Activated CD4-positive, alpha-beta T cell treated with anti-CD3 and anti-CD28 coated beads for 36 hours (primary cell): ENCODE results near the gene TLN1. TPM values are rescaled to one million over a fixed set of nuclear protein-coding genes. Genes with fewer than 3 reads are reported as not detected.

Experiments used
- ATAC-seq: fragments of 200-7000 bp; cut with Tn5 transposase; one replicate; pipeline ENCODE4 v1.10.0; 2021; ENCODE audit warnings: mild to moderate bottlenecking, moderate library complexity
- CTCF ChIA-PET: fragments of 350-600 bp; sonication (Branson Sonifier 250); formaldehyde crosslinking; loops from one replicate; lab custom pipeline; 2021; ENCODE audit warnings: antibody characterized with exemption; lab: Charles Lee
- POLR2A ChIA-PET: fragments of 350-600 bp; sonication (Branson Sonifier 250); formaldehyde crosslinking; loops from one replicate; lab custom pipeline; 2021; ENCODE audit warnings: antibody characterized with exemption, inconsistent platforms; lab: Charles Lee
- DNase-seq: peaks from one replicate; pipeline ENCODE4 v3.0.0-alpha.2; 2020
- H3K27ac Mint-ChIP-seq: one replicate; pipeline ENCODE4 v1.8.0; 2021; ENCODE audit warnings: mixed read lengths
- H3K27me3 Mint-ChIP-seq: one replicate; pipeline ENCODE4 v1.8.0; 2021; ENCODE audit warnings: mixed read lengths
- H3K36me3 Mint-ChIP-seq: one replicate; pipeline ENCODE4 v1.8.0; 2021; ENCODE audit warnings: low read depth, mixed read lengths
- H3K4me1 Mint-ChIP-seq: one replicate; pipeline ENCODE4 v1.8.0; 2021; ENCODE audit warnings: mixed read lengths
- H3K4me3 Mint-ChIP-seq: one replicate; pipeline ENCODE4 v1.8.0; 2021; ENCODE audit warnings: mild to moderate bottlenecking, moderate library complexity, mixed read lengths
- H3K9me3 Mint-ChIP-seq: one replicate; pipeline ENCODE4 v1.8.0; 2021; ENCODE audit warnings: low read depth, mixed read lengths
- intact Hi-C, 2 experiments: fragments of 100-400 bp; cut with DNase I in 1 of 2; cut with micrococcal nuclease in 1 of 2; formaldehyde crosslinking; loops; one replicate each; pipeline versions ENCODE4 v1.14.2 to v1.15.1; 2022 to 2024; cut with DNase I, micrococcal nuclease
- total RNA-seq, 2 experiments: library from RNA; stranded (reverse); gene quantifications; one replicate each; pipeline ENCODE4 v1.2.3, GENCODE V29; 2021

The TLN1 gene
- total RNA-seq, 2 experiments from 2014 or later, result 217 to 238 TPM

GRCh38 chr9:35766997-35767396 is 35.0 kb upstream of the TLN1 start:
- POLR2A ChIA-PET, result interaction anchor here (0.6 kb wide), 1 partner anchor 57 kb away, joined by 3 read pairs; no protein-coding TSS in a partner anchor

DNA sequence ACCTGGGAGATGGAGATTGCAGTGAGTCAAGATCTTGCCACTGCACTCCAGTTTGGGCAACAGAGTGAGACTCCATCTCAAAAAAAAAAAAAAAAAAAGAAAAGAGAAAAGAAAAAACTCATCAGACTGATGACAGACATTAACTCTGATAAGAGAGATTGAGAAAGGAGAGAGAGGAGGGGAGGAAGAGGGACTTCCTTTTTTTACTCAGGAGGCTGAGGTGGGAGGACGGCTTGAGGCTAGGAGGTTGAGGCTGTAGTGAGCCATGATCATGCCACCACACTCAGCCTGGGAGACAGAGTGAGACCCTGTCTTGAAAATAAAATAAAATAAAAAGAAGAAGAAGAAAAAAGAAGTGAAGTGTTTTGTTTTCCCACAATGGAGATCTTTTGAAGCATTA is 31.8 kb upstream of the TLN1 start:
- Mint-ChIP-seq H3K27me3 (no peaks in the 10 kb centered on the region), H3K4me1 (peaks cover 21% of the 10 kb centered on the region), H3K27ac (no peak overlapping the region), H3K9me3 (no peaks in the 10 kb centered on the region), H3K36me3 (peaks cover 13% of the 10 kb centered on the region), H3K4me3 (no peak overlapping the region)
- ChIA-PET POLR2A (no interaction called here), CTCF (interaction anchor here (0.6 kb wide), 2 partner anchors 249 to 384 kb away, joined by 3 read pairs; no protein-coding TSS in a partner anchor)
- no peak for ATAC-seq
- no peak for DNase-seq
- intact Hi-C loops, result no loop called here

More at GRCh38 chr9:35766997-35767396, 35.0 kb upstream of the TLN1 start:
- intact Hi-C loops, result no loop called here
- ATAC-seq (no peak), DNase-seq (no peak)
- no peak overlapping the region for H3K27ac Mint-ChIP-seq
- H3K4me3 Mint-ChIP-seq, result no peak overlapping the region
- peaks cover 2% of the 10 kb centered on the region for H3K36me3 Mint-ChIP-seq
- H3K4me1 Mint-ChIP-seq, result peaks cover 7% of the 10 kb centered on the region
- H3K9me3 Mint-ChIP-seq, result no peaks in the 10 kb centered on the region
- no peaks in the 10 kb centered on the region for H3K27me3 Mint-ChIP-seq
- CTCF ChIA-PET, result interaction anchor here (0.7 kb wide), 1 partner anchor 27 kb away, joined by 3 read pairs; no protein-coding TSS in a partner anchor

DNA sequence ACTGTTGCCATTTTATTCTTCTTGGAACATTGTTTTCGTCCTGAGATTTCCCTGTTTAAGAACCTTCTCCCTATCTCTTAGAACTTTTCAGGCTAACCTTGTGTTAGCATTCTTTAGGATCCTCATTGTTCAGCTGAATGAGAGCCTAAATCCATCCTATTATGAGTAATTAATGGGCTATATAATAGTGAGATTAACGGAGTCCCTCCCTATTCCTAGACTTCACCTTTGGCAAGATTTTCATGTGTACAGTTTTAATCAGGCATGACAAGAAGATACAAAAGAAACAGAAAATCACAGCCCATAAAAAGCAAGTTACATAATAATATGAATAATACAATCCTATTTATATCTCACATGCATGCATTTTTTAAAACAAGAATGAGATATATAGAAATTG is 31.2 kb upstream of the TLN1 start:
- no peaks in the 10 kb centered on the region for H3K9me3 Mint-ChIP-seq
- H3K27ac Mint-ChIP-seq, result no peak overlapping the region
- DNase-seq (no peak), ATAC-seq (no peak)
- intact Hi-C loops, result no loop called here
- peaks cover 28% of the 10 kb centered on the region for H3K4me1 Mint-ChIP-seq
- no peaks in the 10 kb centered on the region for H3K27me3 Mint-ChIP-seq
- no peak overlapping the region for H3K4me3 Mint-ChIP-seq
- POLR2A ChIA-PET, result no interaction called here
- CTCF ChIA-PET, result interaction anchor here (0.6 to 1.1 kb wide), 3 partner anchors 15 to 82 kb away, joined by 3 to 4 read pairs (median 4); partner anchors contain the start of genes GBA2 and RGP1
- H3K36me3 Mint-ChIP-seq, result peaks cover 16% of the 10 kb centered on the region

DNA sequence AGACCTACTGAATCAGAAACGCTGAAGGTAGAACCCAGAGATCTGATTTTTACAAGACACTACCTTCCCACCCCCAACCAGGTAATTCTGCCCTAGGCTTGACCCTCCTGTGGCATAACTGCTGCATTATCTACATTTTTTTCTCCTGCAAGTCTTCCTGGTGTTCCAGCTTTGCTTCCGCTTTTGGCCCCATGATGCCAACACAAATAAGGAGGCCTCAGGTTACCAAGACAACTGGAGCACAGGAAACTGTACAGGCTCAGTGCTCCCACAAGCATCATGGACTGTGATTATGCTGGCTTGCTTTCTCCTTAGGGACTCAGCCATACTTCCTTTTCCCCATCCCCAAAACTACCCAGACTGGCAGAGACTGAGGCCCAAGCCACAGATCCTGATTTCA is 28.7 kb upstream of the TLN1 start:
- ChIA-PET POLR2A (interaction anchor here (1.0 kb wide), 1 partner anchor 12 kb away, joined by 6 read pairs; the partner anchor contains the start of genes GBA2 and RGP1), CTCF (interaction anchor here (0.8 to 3.5 kb wide), 9 partner anchors 12 to 882 kb away, joined by 3 to 9 read pairs (median 5); no protein-coding TSS in a partner anchor)
- ATAC-seq (no peak), DNase-seq (no peak)
- no peak overlapping the region for H3K27ac Mint-ChIP-seq
- H3K4me1 Mint-ChIP-seq, result peaks cover 34% of the 10 kb centered on the region
- no peaks in the 10 kb centered on the region for H3K27me3 Mint-ChIP-seq
- no peak overlapping the region for H3K4me3 Mint-ChIP-seq
- intact Hi-C loops, result no loop called here
- H3K36me3 Mint-ChIP-seq, result peaks cover 21% of the 10 kb centered on the region
- no peaks in the 10 kb centered on the region for H3K9me3 Mint-ChIP-seq

GRCh38 chr9:35759795-35760194 is 27.8 kb upstream of the TLN1 start:
- H3K36me3 Mint-ChIP-seq, result peaks cover 21% of the 10 kb centered on the region
- POLR2A ChIA-PET, result no interaction called here
- intact Hi-C loops, result loop anchor here in 1 of 2 experiments (10.0 kb wide), 1 partner anchor 645 kb away; the partner anchor contains the start of gene RNF38
- H3K27me3 Mint-ChIP-seq, result no peaks in the 10 kb centered on the region
- H3K4me1 Mint-ChIP-seq, result peaks cover 34% of the 10 kb centered on the region
- CTCF ChIA-PET, result interaction anchor here (0.7 to 3.5 kb wide), 9 partner anchors 12 to 881 kb away, joined by 3 to 9 read pairs (median 5); no protein-coding TSS in a partner anchor
- no peaks in the 10 kb centered on the region for H3K9me3 Mint-ChIP-seq
- H3K4me3 Mint-ChIP-seq, result no peak overlapping the region
- ATAC-seq (no peak), DNase-seq (no peak)
- H3K27ac Mint-ChIP-seq, result no peak overlapping the region

DNA sequence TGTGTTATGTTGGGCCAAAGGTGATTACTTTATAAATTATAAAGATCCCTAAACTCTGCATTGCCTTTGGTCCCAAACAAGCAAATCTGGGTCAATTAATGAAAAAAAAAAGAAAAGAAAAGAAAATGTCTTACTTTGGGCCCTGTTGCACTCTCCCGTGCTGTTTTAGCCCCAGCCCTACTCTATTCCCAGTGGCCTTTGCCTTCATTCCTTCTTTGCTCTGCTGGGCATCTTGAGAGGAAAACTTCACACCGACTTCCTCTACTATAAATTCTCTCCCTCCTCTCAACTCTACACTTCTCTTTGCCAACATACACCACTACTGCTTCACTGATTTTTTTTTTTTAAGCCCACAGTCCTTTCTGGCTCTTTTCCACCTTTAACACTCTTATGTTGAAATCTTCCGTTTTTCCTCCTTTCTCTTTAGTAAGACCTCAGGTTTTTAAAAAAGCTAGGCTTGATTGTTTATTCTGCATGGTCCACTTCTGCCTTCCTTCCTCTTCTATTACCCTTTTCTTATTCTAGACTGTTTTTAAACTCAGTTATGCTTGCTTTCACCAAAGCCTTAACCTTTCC is 26.6 kb upstream of the TLN1 start:
- peak overlapping the region; percentile 48 for H3K27ac Mint-ChIP-seq
- no peaks in the 10 kb centered on the region for H3K9me3 Mint-ChIP-seq
- ATAC-seq, result no peak
- H3K4me1 Mint-ChIP-seq, result peaks cover 34% of the 10 kb centered on the region
- intact Hi-C loops, result loop anchor here in 1 of 2 experiments (10.0 kb wide), 1 partner anchor 646 kb away; the partner anchor contains the start of gene RNF38
- POLR2A ChIA-PET, result no interaction called here
- H3K4me3 Mint-ChIP-seq, result peak overlapping the region; percentile 97
- CTCF ChIA-PET, result interaction anchor here (0.9 to 1.7 kb wide), 2 partner anchors 9 to 24 kb away, joined by 5 to 7 read pairs; partner anchors contain the start of genes GBA2 and RGP1
- DNase-seq, result no peak
- H3K27me3 Mint-ChIP-seq, result no peaks in the 10 kb centered on the region
- peaks cover 18% of the 10 kb centered on the region for H3K36me3 Mint-ChIP-seq

GRCh38 chr9:35757892-35758275 is 25.9 kb upstream of the TLN1 start:
- H3K36me3 Mint-ChIP-seq, result peaks cover 22% of the 10 kb centered on the region
- ATAC-seq (no peak), DNase-seq (no peak)
- intact Hi-C loops, result loop anchor here (2.0 to 10.0 kb wide), 4 partner anchors 25 to 647 kb away; partner anchors contain the start of genes CREB3 (in 1 of the 2), HINT2 (in 1 of the 2), RNF38 (in 1 of the 2) and TESK1 (in 1 of the 2)
- H3K27me3 Mint-ChIP-seq, result no peaks in the 10 kb centered on the region
- CTCF ChIA-PET, result interaction anchor here (0.8 to 1.7 kb wide), 3 partner anchors 9 to 124 kb away, joined by 3 to 7 read pairs (median 5); partner anchors contain the start of genes GBA2 and RGP1
- H3K4me3 Mint-ChIP-seq, result peak overlapping the region; percentile 97
- POLR2A ChIA-PET, result no interaction called here
- no peaks in the 10 kb centered on the region for H3K9me3 Mint-ChIP-seq
- peaks cover 34% of the 10 kb centered on the region for H3K4me1 Mint-ChIP-seq
- H3K27ac Mint-ChIP-seq, result peak overlapping the region; percentile 77

- ATAC-seq (peak; percentile 26), DNase-seq (peak; percentile 46)
- H3K4me3 Mint-ChIP-seq, result peak overlapping the region; percentile 97
- intact Hi-C loops, result loop anchor here (2.0 to 10.0 kb wide), 4 partner anchors 25 to 647 kb away; partner anchors contain the start of genes CREB3 (in 1 of the 2), HINT2 (in 1 of the 2), RNF38 (in 1 of the 2) and TESK1 (in 1 of the 2)
- no peaks in the 10 kb centered on the region for H3K27me3 Mint-ChIP-seq
- H3K9me3 Mint-ChIP-seq, result no peaks in the 10 kb centered on the region
- peaks cover 34% of the 10 kb centered on the region for H3K4me1 Mint-ChIP-seq
- peak overlapping the region; percentile 91 for H3K27ac Mint-ChIP-seq
- H3K36me3 Mint-ChIP-seq, result peaks cover 24% of the 10 kb centered on the region
- ChIA-PET POLR2A (no interaction called here), CTCF (interaction anchor here (0.7 to 2.0 kb wide), 11 partner anchors 10 to 125 kb away, joined by 3 to 13 read pairs (median 4); partner anchors contain the start of gene SPAG8)
Measured at GRCh38 chr9:35757226-35757891, 25.4 kb upstream of the TLN1 start.

- DNase-seq (peak; percentile 92), ATAC-seq (peak; percentile 92)
- intact Hi-C loops, result loop anchor here (1.0 to 10.0 kb wide), 5 partner anchors 24 to 648 kb away; partner anchors contain the start of genes HINT2 (in 2 of the 2), CREB3 (in 1 of the 2), RNF38 (in 1 of the 2) and TESK1 (in 1 of the 2)
- Mint-ChIP-seq H3K4me3 (peak overlapping the region; percentile 97), H3K27ac (peak overlapping the region; percentile 94), H3K36me3 (peaks cover 27% of the 10 kb centered on the region), H3K27me3 (no peaks in the 10 kb centered on the region), H3K9me3 (no peaks in the 10 kb centered on the region), H3K4me1 (peaks cover 34% of the 10 kb centered on the region)
- ChIA-PET CTCF (interaction anchor here (0.6 to 2.0 kb wide), 19 partner anchors 9 to 662 kb away, joined by 3 to 13 read pairs (median 4); partner anchors contain the start of genes CREB3, SPAG8 and TLN1), POLR2A (interaction anchor here (0.7 kb wide), 1 partner anchor 126 kb away, joined by 3 read pairs; no protein-coding TSS in a partner anchor)
Measured at GRCh38 chr9:35756275-35757225, 24.6 kb upstream of the TLN1 start.

DNA sequence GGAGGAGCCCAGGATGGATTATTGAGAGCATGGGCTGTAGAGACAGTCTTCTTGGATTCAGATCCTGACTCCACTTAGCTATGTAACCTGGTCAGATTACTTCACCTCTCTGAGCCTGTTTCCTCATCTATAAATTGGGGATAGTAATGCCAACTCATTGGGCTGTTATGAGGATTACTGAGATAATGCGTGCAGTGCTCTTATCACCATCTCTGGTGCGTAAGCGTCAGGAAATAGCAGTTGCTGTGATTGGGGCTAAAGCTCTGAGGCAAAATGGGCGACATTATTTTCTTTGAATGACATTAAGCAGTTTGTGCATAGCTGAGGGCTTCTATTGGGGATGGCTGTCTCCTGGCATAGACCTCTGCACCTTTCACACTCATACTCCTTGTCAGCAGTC is 23.1 kb upstream of the TLN1 start:
- Mint-ChIP-seq H3K4me3 (no peak overlapping the region), H3K27ac (no peak overlapping the region), H3K4me1 (peaks cover 37% of the 10 kb centered on the region), H3K9me3 (no peaks in the 10 kb centered on the region), H3K36me3 (peaks cover 25% of the 10 kb centered on the region), H3K27me3 (no peaks in the 10 kb centered on the region)
- intact Hi-C loops, result loop anchor here in 1 of 2 experiments (10.0 kb wide), 1 partner anchor 650 kb away; the partner anchor contains the start of gene RNF38
- CTCF ChIA-PET, result interaction anchor here (0.8 to 1.8 kb wide), 7 partner anchors 9 to 770 kb away, joined by 3 to 6 read pairs (median 4); partner anchors contain the start of genes CREB3 and TLN1
- DNase-seq (no peak), ATAC-seq (no peak)
- POLR2A ChIA-PET, result interaction anchor here (0.6 kb wide), 1 partner anchor 155 kb away, joined by 8 read pairs; no protein-coding TSS in a partner anchor
